Liver (tissue), 9 donors: ENCODE results near the gene B3GAT2. TPM values are rescaled to one million over a fixed set of nuclear protein-coding genes. Genes with fewer than 3 reads are reported as not detected.

Experiments
- DNase-seq: peaks from one replicate; pipeline ENCODE4 v3.0.0-alpha.2; 2017; ENCODE audit warnings: low spot score
- H3K27ac ChIP-seq, 2 donors: one replicate each; pipeline ENCODE4 v1.7.0; 2013; ENCODE audit warnings: inconsistent platforms in 2 of 2, low read length in 2 of 2, control low read depth in 1 of 2, low read depth in 1 of 2, mild to moderate bottlenecking in 1 of 2
- H3K27me3 ChIP-seq, 4 donors: one replicate each; pipeline versions ENCODE4 v1.6.1 to v1.7.0; 2013; ENCODE audit warnings: low read length in 3 of 4, inconsistent platforms in 1 of 4, mild to moderate bottlenecking in 1 of 4, moderate library complexity in 1 of 4; ENCODE audit not compliant: control insufficient read depth in 4 of 4, insufficient read depth in 4 of 4
- H3K36me3 ChIP-seq, 4 donors: one replicate each; pipeline versions ENCODE4 v1.6.1 to v1.7.0; 2013; ENCODE audit warnings: low read length in 3 of 4, mild to moderate bottlenecking in 3 of 4, low read depth in 1 of 4, moderate library complexity in 1 of 4; ENCODE audit not compliant: control insufficient read depth in 4 of 4, insufficient read depth in 3 of 4
- H3K4me1 ChIP-seq, 4 donors: one replicate each; pipeline versions ENCODE4 v1.6.1 to v1.7.0; 2013; ENCODE audit warnings: low read length in 3 of 4, mild to moderate bottlenecking in 3 of 4, moderate library complexity in 1 of 4; ENCODE audit not compliant: control insufficient read depth in 4 of 4, insufficient read depth in 4 of 4
- H3K4me3 ChIP-seq, 3 donors: one replicate each; pipeline versions ENCODE4 v1.6.1 to v1.7.0; 2013; ENCODE audit warnings: low read length in 3 of 3, control low read depth in 1 of 3, low read depth in 1 of 3, mild to moderate bottlenecking in 1 of 3
- H3K9ac ChIP-seq, 2 donors: one replicate each; pipeline ENCODE4 v1.7.0; 2013; ENCODE audit warnings: low read length in 2 of 2, mild to moderate bottlenecking in 2 of 2, moderate library complexity in 2 of 2, control low read depth in 1 of 2, low read depth in 1 of 2
- H3K9me3 ChIP-seq, 4 donors: one replicate each; pipeline versions ENCODE4 v1.6.1 to v1.7.0; 2013; ENCODE audit warnings: low read length in 3 of 4; ENCODE audit not compliant: control insufficient read depth in 4 of 4
- ATF3 ChIP-seq: IDR thresholded peaks from 2 replicates; pipeline ENCODE4 v1.6.1; 2016; ENCODE audit warnings: antibody characterized with exemption
- CTCF ChIP-seq: fragments of 150-350 bp; IDR thresholded peaks from 2 replicates; pipeline ENCODE4 v1.5.1; 2017; ENCODE audit warnings: improper control_type of control experiment, low read depth, low read length; ENCODE audit not compliant: missing input control
- EGR1 ChIP-seq, 2 donors: IDR thresholded peaks; 2 replicates each; pipeline ENCODE4 v1.6.1; 2016 to 2018; ENCODE audit warnings: antibody characterized with exemption in 2 of 2, low read depth in 2 of 2
- FOXA1 ChIP-seq: IDR thresholded peaks from 2 replicates; pipeline ENCODE4 v1.6.1; 2016; ENCODE audit warnings: antibody characterized with exemption
- FOXA2 ChIP-seq: IDR thresholded peaks from 2 replicates; pipeline ENCODE4 v1.6.1; 2016; ENCODE audit warnings: antibody characterized with exemption
- GABPA ChIP-seq, 2 donors: IDR thresholded peaks in 1 of 2; conservative IDR thresholded peaks in 1 of 2; 2 replicates each; pipeline ENCODE4 v1.6.1; 2016; ENCODE audit warnings: antibody characterized with exemption in 2 of 2, mild to moderate bottlenecking in 1 of 2, moderate library complexity in 1 of 2
- HNF4A ChIP-seq, 2 donors: conservative IDR thresholded peaks; 2 replicates each; pipeline ENCODE4 v1.6.1; 2016; ENCODE audit warnings: antibody characterized with exemption in 2 of 2, mild to moderate bottlenecking in 2 of 2
- HNF4G ChIP-seq: IDR thresholded peaks from 2 replicates; pipeline ENCODE4 v1.6.1; 2016; ENCODE audit warnings: antibody characterized with exemption
- JUND ChIP-seq, 2 donors: IDR thresholded peaks; 2 replicates each; pipeline ENCODE4 v1.6.1; 2016; ENCODE audit warnings: antibody characterized with exemption in 2 of 2
- MAX ChIP-seq: IDR thresholded peaks from 2 replicates; pipeline ENCODE4 v1.6.1; 2016; ENCODE audit warnings: antibody characterized with exemption
- NR2F2 ChIP-seq: IDR thresholded peaks from 2 replicates; pipeline ENCODE4 v1.6.1; 2016; ENCODE audit warnings: antibody characterized with exemption
- RAD21 ChIP-seq, 2 donors: IDR thresholded peaks; 2 replicates each; pipeline ENCODE4 v1.6.1; 2016; ENCODE audit warnings: antibody characterized with exemption in 2 of 2, mild to moderate bottlenecking in 2 of 2
- REST ChIP-seq: IDR thresholded peaks from 2 replicates; pipeline ENCODE4 v1.6.1; 2016; ENCODE audit warnings: antibody characterized with exemption, mild to moderate bottlenecking
- RXRA ChIP-seq, 2 donors: IDR thresholded peaks; 2 replicates each; pipeline ENCODE4 v1.6.1; 2017 to 2018; ENCODE audit warnings: antibody characterized with exemption in 2 of 2, mild to moderate bottlenecking in 1 of 2
- SP1 ChIP-seq: IDR thresholded peaks from 2 replicates; pipeline ENCODE4 v1.6.1; 2018; ENCODE audit warnings: antibody characterized with exemption, mild to moderate bottlenecking
- TAF1 ChIP-seq: conservative IDR thresholded peaks from 2 replicates; pipeline ENCODE4 v1.6.1; 2016; ENCODE audit warnings: antibody characterized with exemption, mild to moderate bottlenecking
- YY1 ChIP-seq: IDR thresholded peaks from 2 replicates; pipeline ENCODE4 v1.6.1; 2016; ENCODE audit warnings: antibody characterized with exemption, mild to moderate bottlenecking
- ZBTB33 ChIP-seq: IDR thresholded peaks from 2 replicates; pipeline ENCODE4 v1.6.1; 2016; ENCODE audit warnings: antibody characterized with exemption
- WGBS: extraction: QIAGEN DNeasy Blood & Tissue Kit; methylation state at CpG from one replicate; pipeline ENCODE4 v1.1.7; 2013; 5-methylcytosine and 5-hydroxymethylcytosine counted together
- polyA plus RNA-seq, 2 donors: library from polyadenylated mRNA; stranded (reverse) in 1 of 2; unstranded in 1 of 2; fragments of 200-250 nt in 1 of 2; fragments of >200 nt in 1 of 2; fragmentation: Nextera tagmentation in 1 of 2; extraction: Ambion mirVana in 1 of 2; gene quantifications; one replicate each; pipeline versions ENCODE4 v1.2.1 to v1.2.3, GENCODE V29; 2013 to 2015
- total RNA-seq, 2 donors: library from RNA; depleted of rRNA; stranded (reverse); fragments of >200 nt; gene quantifications; one replicate each; pipeline ENCODE4 v1.2.3, GENCODE V29; 2014
- donor health status: healthy.
- donor health status: healthy.
- donor health status: healthy.
- donor health status: healthy.
- donor health status: healthy.

B3GAT2 gene
- total and polyA plus RNA-seq, 4 donors: under 0.01 to 0.97 (median 0.36) TPM

GRCh38 chr6:70864401-70864800 lies 92.5 kb downstream of the B3GAT2 start:
- peaks cover 0 to 8% (median 5%) of the 10 kb centered on the region in 4 donors for H3K36me3 ChIP-seq
- H3K4me1 ChIP-seq: no peaks in the 10 kb centered on the region
- 86% methylated on average over 3 of the region's 3 CpGs for WGBS
- DNase-seq: no peak
- H3K9me3 ChIP-seq: no peaks in the 10 kb centered on the region
- H3K9ac ChIP-seq: no peak overlapping the region
- H3K27ac ChIP-seq: no peak overlapping the region
- TF ChIP-seq YY1 (no peak), TAF1 (no peak), JUND (IDR thresholded peaks at IDR 0.05) (no peak), RXRA (IDR thresholded peaks at IDR 0.05) (no peak), FOXA2 (no peak), FOXA1 (no peak)
- no peaks in the 10 kb centered on the region for H3K27me3 ChIP-seq
- H3K4me3 ChIP-seq: no peak overlapping the region

- Histone ChIP-seq H3K9me3 (no peaks in the 10 kb centered on the region), H3K27me3 (no peaks in the 10 kb centered on the region), H3K4me3 (no peak overlapping the region), H3K27ac (no peak overlapping the region), H3K9ac (no peak overlapping the region), H3K36me3 (peaks cover 0 to 12% (median 5%) of the 10 kb centered on the region in 4 donors), H3K4me1 (no peaks in the 10 kb centered on the region)
- TF ChIP-seq HNF4A (conservative IDR thresholded peaks at IDR 0.05) (no peak), RAD21 (IDR thresholded peaks at IDR 0.05) (no peak), MAX (no peak), YY1 (no peak), ZBTB33 (no peak), HNF4G (no peak), NR2F2 (no peak), TAF1 (no peak), RXRA (IDR thresholded peaks at IDR 0.05) (no peak), ATF3 (no peak), FOXA2 (no peak), EGR1 (IDR thresholded peaks at IDR 0.05; ENCODE audit: low read depth in 2 of 2) (no peak), REST (no peak), GABPA (IDR thresholded peaks at IDR 0.05 in 1 of 2, conservative IDR thresholded peaks at IDR 0.05 in 1 of 2) (no peak), CTCF (no peak), FOXA1 (no peak), SP1 (no peak), JUND (IDR thresholded peaks at IDR 0.05) (no peak)
- no peak for DNase-seq
- 75% methylated on average over 3 of the region's 3 CpGs for WGBS
These were observed 93.5 kb downstream of the B3GAT2 start for GRCh38 chr6:70863343-70863742.
